Lower leg skin (tissue), 4 donors: ENCODE measurements around the gene BMP8A. TPM values are rescaled to one million over a fixed set of nuclear protein-coding genes. Genes with fewer than 3 reads are reported as not detected.

Experiments
- DNase-seq, 2 donors: peaks; one replicate each; pipeline ENCODE4 v3.0.0-alpha.2; 2019; ENCODE audit warnings: low spot score in 2 of 2
- H3K4me3 ChIP-seq: fragments of 200-600 bp; sonication (generic); 2 replicates; pipeline ENCODE4 v1.5.1; 2017; ENCODE audit warnings: mild to moderate bottlenecking, low read depth; ENCODE audit not compliant: poor library complexity, severe bottlenecking
- CTCF ChIP-seq, 3 donors: fragments of 450-650 bp; IDR thresholded peaks; one replicate each; pipeline ENCODE4 v1.5.1; 2016; ENCODE audit warnings: antibody characterized with exemption in 3 of 3, mild to moderate bottlenecking in 3 of 3, moderate library complexity in 2 of 3
- POLR2A ChIP-seq, 2 donors: fragments of 450-650 bp; IDR thresholded peaks; one replicate each; pipeline ENCODE4 v1.6.1; 2016 to 2017; ENCODE audit warnings: antibody characterized with exemption in 2 of 2, mild to moderate bottlenecking in 1 of 2, moderate library complexity in 1 of 2
- WGBS, 2 donors: methylation state at CpG; one replicate each; pipeline ENCODE4 v1.1.5; 2018; 5-methylcytosine and 5-hydroxymethylcytosine counted together
- intact Hi-C: fragments of 100-400 bp; cut with DNase I; formaldehyde crosslinking; loops from one replicate; pipeline ENCODE4 v1.15.0; 2023; ENCODE audit warnings: low total_unique reads
- total RNA-seq, 4 donors: library from RNA; depleted of rRNA; stranded (reverse); fragments of >200 nt; gene quantifications; one replicate each; pipeline ENCODE4 v1.1.0, GENCODE V29; 2016

Gene BMP8A
- total RNA-seq, 4 donors from 2014 or later, result 0.81 to 0.91 TPM; not detected in 2

GRCh38 chr1:39566441-39567137, 75.2 kb downstream of the BMP8A start:
- intact Hi-C loops, result no loop called here
- TF ChIP-seq CTCF (IDR thresholded peaks at IDR 0.05), result no peak
- TF ChIP-seq POLR2A (IDR thresholded peaks at IDR 0.05), result no peak
- DNase-seq, result no peak
- 80 to 83% methylated on average over 5 of the region's 5 CpGs for WGBS, 2 donors
- H3K4me3 ChIP-seq, result no peak overlapping the region

- intact Hi-C loops, result no loop called here
- WGBS, 2 donors, result 83 to 85% methylated on average over 3 of the region's 3 CpGs
- H3K4me3 ChIP-seq, result no peak overlapping the region
- DNase-seq, result no peak
- TF ChIP-seq POLR2A (IDR thresholded peaks at IDR 0.05) (no peak), CTCF (IDR thresholded peaks at IDR 0.05) (no peak)
These were observed 75.9 kb downstream of the BMP8A start for GRCh38 chr1:39567302-39567701.

- no peak for DNase-seq
These were observed 76.8 kb downstream of the BMP8A start for GRCh38 chr1:39568208-39568607.

GRCh38 chr1:39569034-39569433, 77.6 kb downstream of the BMP8A start:
- WGBS, 2 donors, result 76 to 85% methylated on average over 4 of the region's 4 CpGs
- no peak for DNase-seq

More at GRCh38 chr1:39568208-39568607, 76.8 kb downstream of the BMP8A start:
- intact Hi-C loops, result no loop called here
- TF ChIP-seq CTCF (IDR thresholded peaks at IDR 0.05), result no peak
- no peak for TF ChIP-seq POLR2A (IDR thresholded peaks at IDR 0.05)
- no peak overlapping the region for H3K4me3 ChIP-seq
- 98 to 100% methylated on average over 2 of the region's 2 CpGs for WGBS, 2 donors

GRCh38 chr1:39570477-39571177, 79.2 kb downstream of the BMP8A start:
- no peak for TF ChIP-seq POLR2A (IDR thresholded peaks at IDR 0.05)
- TF ChIP-seq CTCF (IDR thresholded peaks at IDR 0.05), result no peak
- intact Hi-C loops, result no loop called here
- no peak overlapping the region for H3K4me3 ChIP-seq
- no peak for DNase-seq
- 88 to 95% methylated on average over 11 of the region's 11 CpGs for WGBS, 2 donors

More at GRCh38 chr1:39569034-39569433, 77.6 kb downstream of the BMP8A start:
- intact Hi-C loops, result no loop called here
- H3K4me3 ChIP-seq, result no peak overlapping the region
- TF ChIP-seq POLR2A (IDR thresholded peaks at IDR 0.05) (no peak), CTCF (IDR thresholded peaks at IDR 0.05) (no peak)
